PC-3 (cell line): ENCODE data around the gene ACO2. TPM values are rescaled to one million over a fixed set of nuclear protein-coding genes. Genes with fewer than 3 reads are reported as not detected.

Source experiments
- ATAC-seq: fragments of 200-7000 bp; cut with Tn5 transposase; 2 replicates; pipeline ENCODE4 v1.9.1; 2020; ENCODE audit warnings: mild to moderate bottlenecking, moderate library complexity
- BruUV-seq: library from RNA; stranded (reverse); fragments of 400-500 nt; replicated peaks from 2 replicates; lab custom pipeline; 2021; lab: Mats Ljungman, UMichigan
- CTCF ChIA-PET: fragments of 300-600 bp; sonication (Branson Sonifier 250); formaldehyde crosslinking; loops from one replicate; lab custom pipeline; 2022; ENCODE audit warnings: antibody characterized with exemption; lab: Charles Lee
- POLR2A ChIA-PET: fragments of 300-600 bp; sonication (Branson Sonifier 250); formaldehyde crosslinking; loops from one replicate; lab custom pipeline; 2022; ENCODE audit warnings: antibody characterized with exemption; ENCODE audit not compliant: unreplicated experiment; lab: Charles Lee
- DNase-seq: peaks from one replicate; pipeline ENCODE4 v3.0.0-alpha.2; 2015
- H2AFZ ChIP-seq: fragments of 300-600 bp; sonication (generic); 2 replicates; pipeline ENCODE4 v1.6.0; 2016; ENCODE audit warnings: antibody characterized with exemption, low read length
- H3F3A ChIP-seq: fragments of 300-600 bp; sonication (generic); one replicate; pipeline ENCODE4 v1.6.0; 2017; ENCODE audit warnings: antibody characterized with exemption, low read length, control low read depth, mild to moderate bottlenecking; ENCODE audit not compliant: unreplicated experiment
- H3K27ac ChIP-seq: fragments of 300-600 bp; sonication (generic); 2 replicates; pipeline ENCODE4 v1.5.1; 2016; ENCODE audit warnings: mild to moderate bottlenecking, low read length
- H3K27me3 ChIP-seq: fragments of 300-600 bp; sonication (generic); 2 replicates; pipeline ENCODE4 v1.6.1; 2016; ENCODE audit warnings: low read length, mixed read lengths
- H3K36me3 ChIP-seq: fragments of 300-600 bp; sonication (generic); 2 replicates; pipeline ENCODE4 v1.6.1; 2016; ENCODE audit warnings: low read depth, mixed run types, low read length, mixed read lengths
- H3K4me1 ChIP-seq: fragments of 300-600 bp; sonication (generic); 2 replicates; pipeline ENCODE4 v1.5.1; 2016; ENCODE audit warnings: low read length; ENCODE audit not compliant: insufficient read depth
- H3K4me2 ChIP-seq: fragments of 300-600 bp; sonication (generic); 2 replicates; pipeline ENCODE4 v1.6.0; 2016; ENCODE audit warnings: low read length
- H3K4me3 ChIP-seq: fragments of 300-600 bp; sonication (generic); 2 replicates; pipeline ENCODE4 v1.5.1; 2016; ENCODE audit warnings: mild to moderate bottlenecking, low read length, mixed read lengths
- H3K79me2 ChIP-seq: fragments of 300-600 bp; sonication (generic); 2 replicates; pipeline ENCODE4 v1.6.1; 2017; ENCODE audit warnings: low read length, mixed read lengths
- H3K9ac ChIP-seq: fragments of 300-600 bp; sonication (generic); 2 replicates; pipeline ENCODE4 v1.6.0; 2016; ENCODE audit warnings: mild to moderate bottlenecking, low read length
- H3K9me2 ChIP-seq: fragments of 300-600 bp; sonication (generic); replicated peaks from 2 replicates; pipeline ENCODE4 v1.6.1; 2016; ENCODE audit warnings: mixed run types, low read length, mixed read lengths
- H3K9me3 ChIP-seq: fragments of 300-600 bp; sonication (generic); 2 replicates; pipeline ENCODE4 v1.6.1; 2016; ENCODE audit warnings: low read length, mixed read lengths
- H4K20me1 ChIP-seq: fragments of 300-600 bp; sonication (generic); 2 replicates; pipeline ENCODE4 v1.6.1; 2016; ENCODE audit warnings: low read length, mixed read lengths
- EZH2 ChIP-seq: fragments of 300-600 bp; sonication (generic); IDR thresholded peaks from one replicate; pipeline ENCODE4 v1.6.1; 2017; ENCODE audit warnings: antibody characterized with exemption, mild to moderate bottlenecking, low read length; ENCODE audit not compliant: unreplicated experiment
- EZH2phosphoT487 ChIP-seq: fragments of 300-600 bp; sonication (generic); IDR thresholded peaks from 2 replicates; pipeline ENCODE4 v1.6.1; 2018; ENCODE audit warnings: mild to moderate bottlenecking, antibody characterized with exemption, low read length, borderline replicate concordance
- intact Hi-C: fragments of 100-400 bp; cut with micrococcal nuclease; formaldehyde crosslinking; loops from 2 replicates; pipeline ENCODE4 v1.9.0; 2023
- total RNA-seq: library from RNA; depleted of rRNA; stranded (reverse); fragments of >200 nt; gene quantifications from 2 replicates; pipeline ENCODE4 v1.2.3, GENCODE V29; 2014
- TF ChIP-seq, protein P1 (sequence below): fragments of 300-600 bp; sonication (generic); conservative IDR thresholded peaks from 2 replicates; pipeline ENCODE4 v1.5.1; 2017; ENCODE audit warnings: antibody characterized with exemption, low read depth, mild to moderate bottlenecking, low read length

ACO2 gene
- total RNA-seq, 1 experiment from 2014 or later, result 130 TPM

DNA sequence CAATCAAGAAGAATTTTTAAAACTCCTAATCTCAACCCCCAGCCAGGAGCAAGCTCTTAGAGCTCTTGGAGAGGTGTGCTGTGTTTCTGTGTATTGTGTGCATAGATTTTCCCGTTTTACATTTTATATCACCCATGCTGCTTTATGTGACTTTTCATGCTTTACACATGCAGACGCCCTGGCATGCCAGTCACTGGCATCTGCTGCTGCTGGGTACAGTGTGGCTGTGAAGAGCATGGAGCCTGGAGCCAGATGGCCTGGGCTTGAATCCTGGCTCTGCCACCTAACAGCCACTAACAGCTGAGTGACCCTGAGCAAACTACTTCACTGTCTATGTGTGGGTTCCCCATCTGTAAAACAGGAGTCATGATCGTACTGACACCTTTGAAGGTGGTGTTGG, 52.2 kb downstream of the ACO2 start:
- ChIA-PET POLR2A (no interaction called here), CTCF (no interaction called here)
- intact Hi-C loops, result no loop called here
- Histone ChIP-seq H3K4me1 (peaks cover 10% of the 10 kb centered on the region), H2AFZ (no peak overlapping the region), H3K9me3 (no peaks in the 10 kb centered on the region), H3K4me2 (no peak overlapping the region), H3K27ac (no peak overlapping the region), H3K79me2 (no peaks in the 10 kb centered on the region), H3K36me3 (peaks cover 18% of the 10 kb centered on the region), H3K4me3 (no peak overlapping the region), H3K9me2 (no peaks in the 10 kb centered on the region), H3K27me3 (no peaks in the 10 kb centered on the region), H3F3A (no peaks in the 10 kb centered on the region), H3K9ac (no peak overlapping the region), H4K20me1 (no peaks in the 10 kb centered on the region)
- DNase-seq, result no peak
- ATAC-seq, result no peak
- no peak for TF ChIP-seq EZH2
- no peak for TF ChIP-seq EZH2phosphoT487
- TF ChIP-seq, protein P1, sequence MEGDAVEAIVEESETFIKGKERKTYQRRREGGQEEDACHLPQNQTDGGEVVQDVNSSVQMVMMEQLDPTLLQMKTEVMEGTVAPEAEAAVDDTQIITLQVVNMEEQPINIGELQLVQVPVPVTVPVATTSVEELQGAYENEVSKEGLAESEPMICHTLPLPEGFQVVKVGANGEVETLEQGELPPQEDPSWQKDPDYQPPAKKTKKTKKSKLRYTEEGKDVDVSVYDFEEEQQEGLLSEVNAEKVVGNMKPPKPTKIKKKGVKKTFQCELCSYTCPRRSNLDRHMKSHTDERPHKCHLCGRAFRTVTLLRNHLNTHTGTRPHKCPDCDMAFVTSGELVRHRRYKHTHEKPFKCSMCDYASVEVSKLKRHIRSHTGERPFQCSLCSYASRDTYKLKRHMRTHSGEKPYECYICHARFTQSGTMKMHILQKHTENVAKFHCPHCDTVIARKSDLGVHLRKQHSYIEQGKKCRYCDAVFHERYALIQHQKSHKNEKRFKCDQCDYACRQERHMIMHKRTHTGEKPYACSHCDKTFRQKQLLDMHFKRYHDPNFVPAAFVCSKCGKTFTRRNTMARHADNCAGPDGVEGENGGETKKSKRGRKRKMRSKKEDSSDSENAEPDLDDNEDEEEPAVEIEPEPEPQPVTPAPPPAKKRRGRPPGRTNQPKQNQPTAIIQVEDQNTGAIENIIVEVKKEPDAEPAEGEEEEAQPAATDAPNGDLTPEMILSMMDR, result no peak
- no TSS peak for BruUV-seq

DNA sequence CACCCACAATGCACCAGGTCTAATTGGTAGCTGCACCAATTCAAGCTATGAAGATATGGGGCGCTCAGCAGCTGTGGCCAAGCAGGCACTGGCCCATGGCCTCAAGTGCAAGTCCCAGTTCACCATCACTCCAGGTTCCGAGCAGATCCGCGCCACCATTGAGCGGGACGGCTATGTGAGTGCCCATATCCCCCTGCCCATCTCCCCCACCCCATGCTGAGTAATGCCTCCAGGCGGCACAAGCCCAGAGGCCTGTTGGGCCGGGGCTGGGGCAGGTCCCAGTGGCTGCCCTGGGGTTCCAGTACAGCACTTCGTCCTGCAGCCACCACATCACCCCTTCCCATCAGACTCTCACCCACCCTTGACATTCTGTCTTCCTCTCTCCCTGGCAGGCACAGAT, 53.9 kb downstream of the ACO2 start:
- intact Hi-C loops, result no loop called here
- CTCF ChIA-PET, result no interaction called here
- no peak overlapping the region for H3K27ac ChIP-seq
- POLR2A ChIA-PET, result no interaction called here
- ATAC-seq (no peak), DNase-seq (no peak)
- no peak for TF ChIP-seq EZH2phosphoT487
- TF ChIP-seq, protein P1, result no peak
- no peak for TF ChIP-seq EZH2
- no peaks in the 10 kb centered on the region for H3K9me3 ChIP-seq
- BruUV-seq, result no TSS peak
- no peaks in the 10 kb centered on the region for H4K20me1 ChIP-seq
- H3K9ac ChIP-seq, result no peak overlapping the region
- H3K4me1 ChIP-seq, result no peaks in the 10 kb centered on the region
- no peaks in the 10 kb centered on the region for H3F3A ChIP-seq
- H3K4me3 ChIP-seq, result no peak overlapping the region
- no peak overlapping the region for H3K4me2 ChIP-seq
- H3K27me3 ChIP-seq, result no peaks in the 10 kb centered on the region
- H3K79me2 ChIP-seq, result no peaks in the 10 kb centered on the region
- no peaks in the 10 kb centered on the region for H3K9me2 ChIP-seq
- H3K36me3 ChIP-seq, result peaks cover 24% of the 10 kb centered on the region
- no peak overlapping the region for H2AFZ ChIP-seq

DNA sequence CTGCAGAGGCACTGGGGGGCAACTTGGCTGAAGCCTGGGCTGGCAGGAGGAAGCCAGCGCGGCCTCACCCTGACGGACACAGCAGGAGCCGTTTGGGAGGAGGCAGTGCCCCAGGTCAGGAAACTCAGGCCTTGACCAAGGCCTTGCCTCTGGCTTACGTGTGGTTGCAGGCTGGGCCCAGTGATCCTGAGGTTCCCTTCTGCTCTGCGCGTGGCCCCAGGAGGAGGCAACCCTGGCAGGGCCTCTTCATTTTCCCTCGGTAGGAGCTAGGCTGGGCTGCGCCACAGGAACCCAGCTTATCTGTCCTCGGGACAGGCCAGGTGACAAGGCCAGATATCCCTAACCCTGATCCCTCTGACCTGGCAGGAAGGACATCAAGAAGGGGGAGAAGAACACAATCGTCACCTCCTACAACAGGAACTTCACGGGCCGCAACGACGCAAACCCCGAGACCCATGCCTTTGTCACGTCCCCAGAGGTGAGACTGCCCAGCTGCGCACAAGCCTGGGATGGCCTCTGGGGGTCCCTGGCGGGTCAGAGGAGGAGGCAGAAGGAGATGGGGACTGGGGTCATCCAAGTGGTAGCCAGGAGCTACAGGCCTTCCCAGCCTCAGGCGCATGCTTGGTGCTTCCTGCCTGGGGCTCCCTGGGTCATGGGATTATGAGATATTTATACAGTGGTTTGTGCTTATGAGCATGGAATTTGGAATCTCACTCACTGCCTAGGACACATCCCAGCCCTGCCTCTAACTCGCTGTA, 54.7 kb downstream of the ACO2 start:
- no peaks in the 10 kb centered on the region for H3K79me2 ChIP-seq
- H3F3A ChIP-seq, result no peaks in the 10 kb centered on the region
- no peak overlapping the region for H3K27ac ChIP-seq
- POLR2A ChIA-PET, result no interaction called here
- CTCF ChIA-PET, result no interaction called here
- no peak overlapping the region for H3K4me2 ChIP-seq
- BruUV-seq, result no TSS peak
- H2AFZ ChIP-seq, result no peak overlapping the region
- H3K27me3 ChIP-seq, result no peaks in the 10 kb centered on the region
- no peaks in the 10 kb centered on the region for H3K4me1 ChIP-seq
- H3K36me3 ChIP-seq, result peaks cover 24% of the 10 kb centered on the region
- intact Hi-C loops, result no loop called here
- H3K9me2 ChIP-seq, result no peaks in the 10 kb centered on the region
- TF ChIP-seq, protein P1, result no peak
- TF ChIP-seq EZH2phosphoT487 (no peak), EZH2 (no peak)
- H3K4me3 ChIP-seq, result no peak overlapping the region
- ATAC-seq (no peak), DNase-seq (no peak)
- no peak overlapping the region for H3K9ac ChIP-seq
- H4K20me1 ChIP-seq, result no peaks in the 10 kb centered on the region
- no peaks in the 10 kb centered on the region for H3K9me3 ChIP-seq
